ELF-1 (cell line): ENCODE results near the gene KCNG4.

ENCODE experiments used
- DNase-seq: peaks from one replicate; pipeline ENCODE4 v3.0.0-alpha.2; 2016; ENCODE audit warnings: low read depth, low spot score

The KCNG4 gene

DNA sequence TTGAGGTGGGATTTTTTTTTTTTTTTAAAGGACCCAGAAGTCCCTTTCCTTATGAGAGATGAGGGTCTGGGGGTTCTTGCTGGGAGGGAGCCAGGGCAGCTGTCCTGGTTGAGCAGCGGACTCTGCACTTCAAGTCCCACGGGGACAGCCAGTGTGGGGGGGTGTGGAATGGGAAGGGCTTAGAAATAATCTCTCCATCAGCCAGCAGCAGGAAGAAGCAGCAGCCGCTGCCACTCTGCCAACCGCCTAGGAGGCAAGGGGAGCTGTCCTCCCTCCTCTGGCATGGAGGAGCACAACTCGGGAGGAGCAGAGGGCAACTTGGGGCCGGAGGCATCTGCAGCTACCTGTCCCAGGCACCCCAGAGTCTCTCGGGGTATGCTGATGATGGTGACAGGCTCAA, at the start of gene KCNG4:
Gene KCNG4, minus strand, starts transcription at position 104 of the 400 bp plus-strand sequence. CDS start 2,527 bp downstream, outside the sequence.
- DNase-seq: no peak

DNA sequence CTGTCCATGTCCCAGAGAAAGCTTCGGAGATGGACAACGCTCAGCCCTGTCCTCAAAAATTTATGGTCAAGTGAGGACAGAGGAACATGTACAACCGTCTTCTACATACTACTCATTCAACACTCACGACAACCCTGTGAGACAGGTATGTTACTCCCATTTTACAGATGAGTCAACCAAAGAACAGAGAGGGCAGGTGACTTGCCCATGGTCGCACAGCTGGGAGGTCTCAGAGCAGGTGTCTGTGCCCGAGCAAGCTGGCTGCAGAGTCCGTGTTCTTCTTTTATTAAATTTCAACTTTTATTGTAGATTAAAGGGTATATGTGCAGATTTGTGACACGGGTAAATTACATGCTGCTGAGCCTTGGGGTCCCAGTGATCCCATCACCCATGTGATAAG, 49.1 kb upstream of the KCNG4 start:
- no peak for DNase-seq

DNA sequence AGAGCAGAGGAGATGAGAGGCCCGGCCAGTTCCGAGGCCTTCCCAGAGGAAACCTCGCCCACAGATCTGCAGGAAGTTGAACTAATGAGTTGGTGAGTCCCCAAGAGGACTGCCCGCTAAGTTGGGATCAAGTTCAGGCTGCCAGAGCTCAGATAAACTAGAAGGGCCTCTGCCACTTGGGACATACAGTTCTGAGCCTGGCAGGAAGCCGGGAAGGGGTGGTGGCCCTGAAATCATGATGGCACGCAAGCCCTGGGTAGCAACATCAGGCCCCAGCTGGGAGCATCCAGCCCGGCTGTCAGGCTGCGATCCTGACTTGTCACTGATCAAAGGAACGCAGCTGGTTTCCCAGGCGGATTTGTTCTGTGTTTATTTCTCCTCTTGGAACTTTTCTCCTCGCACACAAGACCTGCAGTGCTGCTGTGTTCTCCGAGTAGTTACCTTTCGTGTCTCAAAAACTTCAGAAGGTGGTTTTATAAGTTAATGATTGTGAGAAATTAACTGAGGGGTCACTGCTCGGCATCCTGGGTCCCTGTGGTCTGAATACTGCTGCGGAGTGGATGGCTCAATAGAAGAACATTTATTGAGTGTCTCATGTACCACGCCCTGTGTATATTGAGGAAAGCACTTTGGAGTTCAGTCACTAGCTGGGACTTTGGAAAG, 46.9 kb upstream of the KCNG4 start:
- DNase-seq: no peak

- DNase-seq: peak; percentile 71
Measured at GRCh38 chr16:84284154-84284722, 44.4 kb upstream of the KCNG4 start.

DNA sequence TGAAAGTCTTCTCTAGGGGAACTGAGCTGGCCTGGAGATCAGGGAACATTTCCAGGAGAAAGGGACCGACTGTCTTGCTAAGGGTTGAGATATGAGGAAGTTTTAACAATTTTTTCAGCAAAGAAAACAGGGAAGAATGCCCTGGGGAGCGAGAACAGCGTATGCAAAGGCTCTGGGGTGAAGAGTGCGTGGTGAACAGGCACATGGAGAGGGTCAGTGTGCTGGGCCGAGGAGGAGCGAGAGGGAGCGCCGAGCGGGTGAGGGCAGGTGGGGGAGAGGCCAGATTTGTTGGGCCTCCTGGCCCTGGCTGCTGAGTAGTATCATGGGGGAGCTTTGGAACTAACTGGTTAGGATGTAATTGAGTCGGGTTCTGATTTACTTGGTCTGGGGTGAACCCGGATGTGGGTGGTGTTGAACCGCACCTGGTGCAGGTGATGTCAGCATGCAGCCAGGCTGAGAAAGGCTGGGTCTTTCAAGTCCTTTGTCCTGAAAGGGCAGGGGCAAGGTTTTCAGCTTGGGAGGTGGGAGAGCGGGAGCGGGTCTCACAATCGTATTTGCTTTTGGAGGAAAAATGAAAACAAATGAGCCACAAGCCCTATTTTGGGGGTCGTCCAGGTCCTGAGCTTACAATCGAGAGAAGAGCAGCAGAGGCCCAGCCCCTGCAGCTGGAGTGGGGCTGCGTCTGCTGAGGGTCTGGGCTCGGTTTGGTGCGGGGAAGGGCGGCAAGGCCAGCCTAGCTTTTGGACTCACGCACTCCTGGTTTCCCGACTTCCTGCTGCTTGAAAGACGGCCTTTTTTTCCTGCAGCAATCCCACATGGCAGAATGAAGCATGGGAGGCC, 43.7 kb upstream of the KCNG4 start:
- DNase-seq: peak; percentile 49

DNA sequence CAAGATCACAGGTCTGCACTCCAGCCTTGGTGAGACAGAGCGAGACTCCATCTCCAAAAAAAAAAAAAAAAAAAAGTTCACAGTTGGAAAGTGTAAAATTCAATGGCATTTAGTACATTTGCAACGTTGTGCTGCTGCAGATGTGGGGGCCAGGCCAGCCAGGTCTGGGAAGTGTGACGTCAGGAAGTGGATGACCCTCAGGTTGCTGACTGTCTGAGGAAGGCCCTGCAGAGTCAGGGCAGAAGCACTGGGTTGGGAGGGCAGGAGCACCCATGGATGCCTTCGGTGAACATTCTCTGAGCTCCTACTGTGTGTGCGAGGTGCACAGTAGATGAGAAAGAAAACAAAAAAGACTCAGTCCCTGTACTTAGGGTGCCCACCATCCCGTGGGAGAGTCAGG, 42.7 kb upstream of the KCNG4 start:
- DNase-seq: no peak

- DNase-seq: peak; percentile 46
Measured at GRCh38 chr16:84281074-84281473, 41.3 kb upstream of the KCNG4 start.

DNA sequence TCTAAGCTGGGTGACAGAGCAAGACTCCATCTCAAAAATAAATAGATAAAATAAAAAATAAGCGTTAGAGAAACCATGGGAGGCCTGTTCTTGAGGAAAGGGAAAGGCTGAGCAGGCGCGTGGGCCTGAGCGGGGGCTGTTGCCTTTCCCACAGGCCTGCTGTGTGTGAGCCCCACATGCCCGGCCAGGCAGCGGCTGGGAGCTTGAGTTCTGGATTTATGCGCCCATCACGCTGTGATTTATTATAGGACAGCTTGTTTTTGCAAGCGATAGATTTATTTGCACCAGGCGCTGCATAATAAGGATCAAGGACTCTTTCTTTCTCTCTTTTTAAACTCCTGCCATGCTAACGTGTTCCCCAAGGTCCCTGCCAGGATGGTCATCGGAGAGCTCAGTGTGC, 40.1 kb upstream of the KCNG4 start:
- DNase-seq: no peak

DNA sequence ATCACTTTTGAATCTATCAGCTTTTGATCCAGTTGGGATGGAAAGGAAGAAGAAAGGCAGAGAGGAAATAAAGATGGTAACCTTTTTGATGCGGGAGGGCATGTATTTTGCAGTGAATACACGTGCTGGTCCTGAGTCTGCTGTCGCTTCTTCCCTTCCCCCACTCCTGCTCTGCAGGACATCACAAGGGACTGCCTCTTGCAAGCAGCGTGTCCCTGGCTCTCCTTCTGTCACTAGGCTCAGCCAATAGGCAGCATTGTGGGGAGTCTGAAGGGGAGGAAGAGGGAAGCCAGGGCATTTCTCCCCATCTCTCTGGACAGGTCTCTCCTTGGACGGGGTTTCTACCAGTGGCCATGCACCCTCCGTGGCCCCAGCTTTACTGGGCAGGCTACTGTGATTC, 39.2 kb upstream of the KCNG4 start:
- peak; percentile 39 for DNase-seq

GRCh38 chr16:84278333-84278732, 38.5 kb upstream of the KCNG4 start:
- DNase-seq: no peak

DNA sequence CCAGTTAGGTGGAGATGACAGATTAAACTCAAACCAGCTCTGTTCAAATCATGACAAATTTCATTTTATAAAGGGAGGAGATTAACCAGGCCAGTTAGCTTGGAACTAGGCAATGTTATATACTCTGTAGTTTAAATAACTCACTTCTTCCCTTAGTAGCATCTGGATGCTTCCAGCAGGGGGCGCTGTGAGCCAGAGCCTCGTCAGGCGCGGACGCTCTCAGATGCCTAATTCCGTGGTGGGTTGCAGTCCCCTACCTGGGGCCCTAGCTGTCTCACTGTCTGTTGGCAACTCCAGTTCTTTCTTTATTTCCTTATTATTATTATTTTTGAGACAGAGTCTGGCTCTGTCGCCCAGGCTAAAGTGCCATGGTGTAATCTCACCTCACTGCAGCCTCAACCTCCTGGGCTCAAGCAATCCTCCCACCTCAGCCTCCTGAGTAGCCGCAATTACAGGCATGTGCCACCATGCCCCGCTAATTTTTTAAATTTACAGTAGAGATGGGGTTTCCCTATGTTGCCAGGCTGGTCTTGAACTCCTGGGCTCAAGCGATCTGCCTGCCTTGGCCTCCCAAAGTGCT, 37.5 kb upstream of the KCNG4 start:
- DNase-seq: peak; percentile 67

- no peak for DNase-seq
Measured at GRCh38 chr16:84275585-84276151, 35.9 kb upstream of the KCNG4 start.

- DNase-seq: no peak
Measured at GRCh38 chr16:84274515-84274914, 34.7 kb upstream of the KCNG4 start.

DNA sequence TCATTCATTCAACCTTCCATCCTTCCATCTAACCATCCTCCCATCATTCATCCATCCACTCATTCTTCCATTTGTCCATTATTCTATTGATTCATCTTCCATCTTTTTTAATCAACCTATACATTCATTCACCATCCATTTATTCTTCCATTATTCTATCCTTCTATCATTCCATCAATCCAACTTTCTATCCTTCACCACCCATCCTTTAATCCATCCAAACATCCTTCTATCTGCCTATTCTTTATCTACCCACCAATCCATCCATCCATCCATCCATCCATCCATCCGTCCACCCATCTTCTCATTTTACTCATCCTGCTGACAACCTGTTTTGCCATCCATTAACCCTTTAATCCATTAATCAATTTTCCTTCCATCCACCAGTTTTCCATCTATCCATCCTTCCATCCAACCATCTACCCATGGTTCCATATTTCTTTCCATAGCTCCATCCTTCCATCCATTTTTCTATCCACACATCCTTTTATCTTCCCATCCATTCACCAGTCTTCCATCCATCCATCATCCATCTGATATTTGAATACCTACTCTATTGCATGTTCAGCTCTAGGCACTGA, 33.0 kb upstream of the KCNG4 start:
- DNase-seq: no peak

DNA sequence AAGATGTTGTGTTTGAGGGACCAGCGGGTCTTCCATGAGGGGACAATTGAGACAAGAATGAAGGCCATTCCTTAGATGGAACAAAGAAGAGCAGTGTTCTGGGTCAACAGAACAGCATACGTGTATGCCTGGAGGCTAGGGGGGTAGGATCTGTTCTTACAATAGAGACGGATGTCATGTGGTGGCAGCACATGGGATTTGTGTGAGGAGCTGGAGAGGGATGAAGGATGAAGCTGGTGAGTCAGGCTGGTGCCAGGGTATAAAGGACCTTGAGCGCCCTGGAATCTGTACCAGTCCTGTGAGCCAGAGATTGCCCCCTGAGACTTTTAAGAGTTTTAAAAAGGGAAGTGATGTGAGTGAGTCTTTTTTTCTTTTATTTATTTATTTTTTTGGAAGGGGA, 32.1 kb upstream of the KCNG4 start:
- no peak for DNase-seq

GRCh38 chr16:84271037-84271436, 31.2 kb upstream of the KCNG4 start:
- DNase-seq: no peak

DNA sequence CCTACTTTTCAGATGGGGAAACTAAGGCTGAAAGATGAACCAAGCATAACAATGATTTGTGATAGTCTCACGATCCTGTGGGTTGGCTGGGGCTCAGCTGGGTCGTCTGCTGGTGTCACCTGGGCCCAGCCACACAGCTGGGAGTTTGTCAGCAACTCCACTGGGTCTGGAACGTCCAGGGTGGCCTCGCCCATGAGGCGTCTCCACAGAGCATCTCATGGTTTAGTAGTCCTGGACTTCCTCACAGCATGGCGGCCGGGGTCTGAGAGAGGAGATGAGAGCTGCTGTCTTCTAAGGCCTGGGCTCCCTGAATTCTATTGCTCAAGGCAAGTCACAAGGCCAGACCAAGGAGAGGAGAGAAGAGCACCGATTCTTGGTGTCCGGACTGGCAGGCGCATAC, 30.7 kb upstream of the KCNG4 start:
- no peak for DNase-seq

- no peak for DNase-seq
Measured at GRCh38 chr16:84270071-84270470, 30.3 kb upstream of the KCNG4 start.

- DNase-seq: no peak
Measured at GRCh38 chr16:84268291-84269040, 28.7 kb upstream of the KCNG4 start.

DNA sequence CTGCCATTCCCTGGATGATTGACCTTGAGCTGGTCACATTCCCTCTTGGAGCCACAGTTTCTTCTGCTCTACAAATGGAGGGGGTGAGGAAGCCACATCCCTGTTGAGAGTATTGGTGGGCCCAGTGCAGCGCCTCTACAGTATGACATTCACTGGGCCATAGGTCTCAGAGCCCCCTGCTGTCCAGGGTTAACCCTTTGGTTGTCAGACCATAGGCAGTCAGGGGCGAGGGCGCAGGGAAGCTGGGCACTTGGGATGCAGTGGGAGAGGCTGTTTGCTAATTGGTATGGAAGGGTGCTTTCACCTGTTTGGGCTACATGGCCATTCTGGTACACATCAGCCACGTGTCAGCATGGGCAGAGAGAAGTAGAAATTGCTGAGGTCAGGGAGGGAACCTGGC, 27.6 kb upstream of the KCNG4 start:
- DNase-seq: no peak

GRCh38 chr16:84266451-84266850, 26.6 kb upstream of the KCNG4 start:
- DNase-seq: peak; percentile 88
